ENCODE measurements around the gene THBS2.

Gene THBS2

GRCh38 chr6:169238766-169239165 is 14.9 kb downstream of the THBS2 start:
- no peak for DNase-seq
- in situ Hi-C loops (cut with HindIII; ENCODE audit: low pct_ligation_motif_present, low pct_unique_long_range_greater_than_20kb, low sequenced_read_pairs): no loop called here

GRCh38 chr6:169237496-169238134 is 16.0 kb downstream of the THBS2 start:
- in situ Hi-C loops (cut with HindIII; ENCODE audit: low pct_ligation_motif_present, low pct_unique_long_range_greater_than_20kb, low sequenced_read_pairs): no loop called here
- DNase-seq: no peak

- in situ Hi-C loops (cut with HindIII; ENCODE audit: low pct_ligation_motif_present, low pct_unique_long_range_greater_than_20kb, low sequenced_read_pairs): no loop called here
- no peak for DNase-seq
These were observed 16.7 kb downstream of the THBS2 start for GRCh38 chr6:169236988-169237387.

- no peak for DNase-seq
- in situ Hi-C loops (cut with HindIII; ENCODE audit: low pct_ligation_motif_present, low pct_unique_long_range_greater_than_20kb, low sequenced_read_pairs): no loop called here
These were observed 17.1 kb downstream of the THBS2 start for GRCh38 chr6:169236545-169236944.

GRCh38 chr6:169235286-169235685 is 18.4 kb downstream of the THBS2 start:
- in situ Hi-C loops (cut with HindIII; ENCODE audit: low pct_ligation_motif_present, low pct_unique_long_range_greater_than_20kb, low sequenced_read_pairs): no loop called here
- no peak for DNase-seq

- in situ Hi-C loops (cut with HindIII; ENCODE audit: low pct_ligation_motif_present, low pct_unique_long_range_greater_than_20kb, low sequenced_read_pairs): no loop called here
- DNase-seq: no peak
These were observed 19.0 kb downstream of the THBS2 start for GRCh38 chr6:169234634-169235033.

- in situ Hi-C loops (cut with HindIII; ENCODE audit: low pct_ligation_motif_present, low pct_unique_long_range_greater_than_20kb, low sequenced_read_pairs): no loop called here
- no peak for DNase-seq
These were observed 19.8 kb downstream of the THBS2 start for GRCh38 chr6:169233832-169234231.

- in situ Hi-C loops (cut with HindIII; ENCODE audit: low pct_ligation_motif_present, low pct_unique_long_range_greater_than_20kb, low sequenced_read_pairs): no loop called here
- no peak for DNase-seq
These were observed 20.5 kb downstream of the THBS2 start for GRCh38 chr6:169233181-169233580.

- DNase-seq: no peak
- in situ Hi-C loops (cut with HindIII; ENCODE audit: low pct_ligation_motif_present, low pct_unique_long_range_greater_than_20kb, low sequenced_read_pairs): no loop called here
These were observed 21.1 kb downstream of the THBS2 start for GRCh38 chr6:169232507-169232931.

GRCh38 chr6:169231790-169232506 is 21.7 kb downstream of the THBS2 start:
- DNase-seq: no peak
- in situ Hi-C loops (cut with HindIII; ENCODE audit: low pct_ligation_motif_present, low pct_unique_long_range_greater_than_20kb, low sequenced_read_pairs): no loop called here

- no peak for DNase-seq
- in situ Hi-C loops (cut with HindIII; ENCODE audit: low pct_ligation_motif_present, low pct_unique_long_range_greater_than_20kb, low sequenced_read_pairs): no loop called here
These were observed 22.5 kb downstream of the THBS2 start for GRCh38 chr6:169230946-169231789.

GRCh38 chr6:169230322-169230665 is 23.4 kb downstream of the THBS2 start:
- in situ Hi-C loops (cut with HindIII; ENCODE audit: low pct_ligation_motif_present, low pct_unique_long_range_greater_than_20kb, low sequenced_read_pairs): no loop called here
- no peak for DNase-seq

GRCh38 chr6:169229615-169230321 is 23.9 kb downstream of the THBS2 start:
- in situ Hi-C loops (cut with HindIII; ENCODE audit: low pct_ligation_motif_present, low pct_unique_long_range_greater_than_20kb, low sequenced_read_pairs): no loop called here
- no peak for DNase-seq

- in situ Hi-C loops (cut with HindIII; ENCODE audit: low pct_ligation_motif_present, low pct_unique_long_range_greater_than_20kb, low sequenced_read_pairs): no loop called here
- DNase-seq: no peak
These were observed 26.5 kb downstream of the THBS2 start for GRCh38 chr6:169227116-169227515.

- in situ Hi-C loops (cut with HindIII; ENCODE audit: low pct_ligation_motif_present, low pct_unique_long_range_greater_than_20kb, low sequenced_read_pairs): no loop called here
- DNase-seq: no peak
These were observed 27.8 kb downstream of the THBS2 start for GRCh38 chr6:169225887-169226286.

GRCh38 chr6:169225131-169225576 is 28.5 kb downstream of the THBS2 start:
- no peak for DNase-seq
- in situ Hi-C loops (cut with HindIII; ENCODE audit: low pct_ligation_motif_present, low pct_unique_long_range_greater_than_20kb, low sequenced_read_pairs): no loop called here

GRCh38 chr6:169224716-169225115 is 28.9 kb downstream of the THBS2 start:
- DNase-seq: no peak
- in situ Hi-C loops (cut with HindIII; ENCODE audit: low pct_ligation_motif_present, low pct_unique_long_range_greater_than_20kb, low sequenced_read_pairs): no loop called here

GRCh38 chr6:169224185-169224695 is 29.4 kb downstream of the THBS2 start:
- in situ Hi-C loops (cut with HindIII; ENCODE audit: low pct_ligation_motif_present, low pct_unique_long_range_greater_than_20kb, low sequenced_read_pairs): no loop called here
- no peak for DNase-seq

- in situ Hi-C loops (cut with HindIII; ENCODE audit: low pct_ligation_motif_present, low pct_unique_long_range_greater_than_20kb, low sequenced_read_pairs): no loop called here
These were observed 30.6 kb downstream of the THBS2 start for GRCh38 chr6:169223006-169223405.

More at GRCh38 chr6:169223006-169223405, 30.6 kb downstream of the THBS2 start:
- DNase-seq: no peak

Data from ACHN (cell line).